GM10248 (cell line): ENCODE measurements around the gene SYTL5.

Experiments
- CTCF ChIA-PET: fragments of 300-600 bp; sonication (Branson Sonifier 250); formaldehyde crosslinking; extraction: SDS; loops from one replicate; lab custom pipeline; 2021; ENCODE audit warnings: antibody characterized with exemption; lab: Yijun Ruan, JAX
- POLR2A ChIA-PET: fragments of 350-650 bp; sonication (Branson Sonifier 250); formaldehyde crosslinking; extraction: SDS; loops from one replicate; lab custom pipeline; 2020; ENCODE audit warnings: antibody characterized with exemption; lab: Yijun Ruan, JAX
- DNase-seq: peaks from one replicate; pipeline ENCODE4 v3.0.0; 2012; ENCODE audit errors: extremely low spot score
- TF ChIP-seq, protein P1 (sequence below): IDR thresholded peaks from 2 replicates; pipeline ENCODE4 v1.5.1; 2012; ENCODE audit warnings: mild to moderate bottlenecking, low read depth; ENCODE audit errors: extremely low read depth, missing control alignments, control extremely low read depth

SYTL5 gene

DNA sequence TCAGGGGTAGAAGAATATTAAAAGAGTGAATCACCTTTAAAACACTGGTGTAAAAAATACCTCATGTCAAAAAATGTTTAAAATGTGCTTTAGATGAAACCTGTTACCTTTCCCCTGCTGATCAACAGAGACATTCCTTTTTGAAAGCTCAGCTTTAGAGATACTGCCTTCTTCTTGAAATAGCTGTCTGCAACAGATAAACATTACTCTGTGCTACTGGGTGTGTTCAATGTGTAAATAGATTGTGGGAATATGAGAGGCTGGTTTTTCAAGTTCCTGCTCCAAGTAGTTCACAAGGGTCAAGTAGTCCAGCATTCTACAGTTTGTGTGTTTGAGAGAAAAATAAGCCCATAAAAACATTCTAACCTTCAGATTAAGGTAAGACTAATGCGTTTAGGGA, at the start of gene SYTL5:
Gene SYTL5 (plus strand): TSS at position 263 of the 400 bp plus-strand sequence. CDS start 27,337 bp downstream, outside the sequence.
- CTCF ChIA-PET, result no interaction called here
- POLR2A ChIA-PET, result no interaction called here
- DNase-seq, result no peak

DNA sequence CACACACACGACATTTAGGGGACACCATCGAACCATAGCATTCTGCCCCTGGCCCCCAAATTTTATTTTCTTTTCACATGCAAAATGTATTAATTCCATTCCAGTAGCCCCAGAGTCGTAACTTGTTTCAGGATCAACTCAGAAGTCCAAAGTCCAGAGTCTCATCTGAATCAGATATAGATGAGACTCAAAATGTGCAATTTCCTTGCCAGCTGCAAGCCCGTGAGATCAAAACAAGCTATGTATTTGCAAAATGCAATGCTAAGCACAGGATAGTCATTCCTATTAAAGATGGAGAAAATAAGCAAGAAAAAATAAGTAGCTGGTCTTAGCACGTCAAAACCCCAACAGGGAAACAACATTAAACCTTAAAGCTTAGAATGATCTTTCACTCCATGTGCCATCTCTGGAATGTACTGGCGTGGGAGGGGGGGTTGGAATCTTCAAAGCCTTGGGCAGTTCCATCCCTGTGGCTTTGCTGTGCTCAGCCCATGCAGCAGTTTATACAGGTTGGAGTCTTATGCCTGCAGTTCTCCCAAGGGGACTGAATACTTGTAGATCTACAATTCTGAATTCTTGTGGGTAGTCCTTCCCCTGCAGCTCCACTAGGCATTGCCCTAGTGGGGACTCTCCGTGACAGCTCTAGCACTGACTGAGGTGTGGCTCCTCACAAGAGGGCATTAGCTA, 47.7 kb upstream of the SYTL5 start:
- no peak for DNase-seq
- POLR2A ChIA-PET, result no interaction called here
- TF ChIP-seq, protein P1, sequence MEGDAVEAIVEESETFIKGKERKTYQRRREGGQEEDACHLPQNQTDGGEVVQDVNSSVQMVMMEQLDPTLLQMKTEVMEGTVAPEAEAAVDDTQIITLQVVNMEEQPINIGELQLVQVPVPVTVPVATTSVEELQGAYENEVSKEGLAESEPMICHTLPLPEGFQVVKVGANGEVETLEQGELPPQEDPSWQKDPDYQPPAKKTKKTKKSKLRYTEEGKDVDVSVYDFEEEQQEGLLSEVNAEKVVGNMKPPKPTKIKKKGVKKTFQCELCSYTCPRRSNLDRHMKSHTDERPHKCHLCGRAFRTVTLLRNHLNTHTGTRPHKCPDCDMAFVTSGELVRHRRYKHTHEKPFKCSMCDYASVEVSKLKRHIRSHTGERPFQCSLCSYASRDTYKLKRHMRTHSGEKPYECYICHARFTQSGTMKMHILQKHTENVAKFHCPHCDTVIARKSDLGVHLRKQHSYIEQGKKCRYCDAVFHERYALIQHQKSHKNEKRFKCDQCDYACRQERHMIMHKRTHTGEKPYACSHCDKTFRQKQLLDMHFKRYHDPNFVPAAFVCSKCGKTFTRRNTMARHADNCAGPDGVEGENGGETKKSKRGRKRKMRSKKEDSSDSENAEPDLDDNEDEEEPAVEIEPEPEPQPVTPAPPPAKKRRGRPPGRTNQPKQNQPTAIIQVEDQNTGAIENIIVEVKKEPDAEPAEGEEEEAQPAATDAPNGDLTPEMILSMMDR, result no peak
- CTCF ChIA-PET, result interaction anchor here (1.3 kb wide), 1 partner anchor 33 kb away, joined by 3 read pairs; no protein-coding TSS in a partner anchor

More for the DNA sequence above, at the start of gene SYTL5:
- TF ChIP-seq, protein P1, result no peak

DNA sequence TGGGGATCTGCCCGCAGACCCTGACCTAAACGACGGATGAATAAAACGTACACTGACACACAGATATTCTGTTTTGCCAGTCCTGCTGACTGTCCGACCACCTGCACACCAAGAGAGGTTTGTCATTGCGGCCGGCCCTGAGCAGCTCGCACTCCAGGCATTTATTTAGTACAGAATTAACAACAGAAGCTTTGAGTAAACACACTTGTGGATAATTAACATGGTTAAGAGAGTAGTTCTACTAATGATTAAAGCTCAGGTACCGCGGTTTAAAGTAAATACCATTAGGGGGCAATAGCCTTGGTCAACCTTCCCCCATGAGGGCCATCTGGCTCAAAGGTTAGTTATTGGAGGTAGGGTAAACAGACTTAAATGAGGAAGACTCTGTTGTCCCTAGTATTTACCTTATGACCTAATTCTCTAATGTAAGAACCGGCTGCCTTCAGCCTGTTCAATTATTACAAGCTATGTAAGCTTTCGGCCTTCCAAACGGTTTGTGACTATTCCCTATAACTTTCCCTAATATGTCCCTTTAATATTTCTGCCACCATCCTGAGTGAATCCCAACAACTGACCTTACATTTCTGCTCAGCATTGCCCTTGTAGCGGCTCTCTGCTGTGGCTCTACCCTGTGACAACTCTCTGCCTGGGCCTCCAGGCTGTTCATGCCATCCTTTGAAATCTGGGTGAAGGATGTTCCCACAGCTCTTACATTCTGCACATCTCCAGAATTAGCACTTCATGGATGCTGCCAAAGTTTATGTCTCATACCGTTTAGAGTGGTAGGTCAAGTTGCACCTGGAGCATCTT, 46.9 kb upstream of the SYTL5 start:
- no peak for DNase-seq
- TF ChIP-seq, protein P1, result no peak
- POLR2A ChIA-PET, result no interaction called here
- CTCF ChIA-PET, result interaction anchor here (1.3 kb wide), 1 partner anchor 34 kb away, joined by 3 read pairs; no protein-coding TSS in a partner anchor

DNA sequence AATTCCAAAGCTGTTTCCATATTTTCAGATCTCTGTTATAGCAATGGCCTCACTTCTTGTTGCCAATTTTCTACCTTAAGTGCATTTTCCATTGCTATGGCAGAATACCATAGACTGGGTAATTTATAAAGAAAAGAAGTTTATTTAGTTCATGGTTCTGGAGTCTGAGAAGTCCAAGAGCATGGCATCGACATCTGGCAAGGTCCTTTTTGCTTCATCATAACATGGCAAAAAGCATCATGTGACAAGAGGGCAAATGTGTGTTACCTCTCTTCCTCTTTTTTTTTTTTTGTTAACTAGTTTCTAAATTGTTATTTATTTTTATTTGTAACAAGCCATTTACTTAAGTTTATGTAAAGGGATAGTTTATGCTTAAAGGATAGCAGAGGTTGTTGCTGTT, 45.2 kb upstream of the SYTL5 start:
- DNase-seq, result no peak
- ChIA-PET POLR2A (no interaction called here), CTCF (no interaction called here)
- TF ChIP-seq, protein P1, result no peak

DNA sequence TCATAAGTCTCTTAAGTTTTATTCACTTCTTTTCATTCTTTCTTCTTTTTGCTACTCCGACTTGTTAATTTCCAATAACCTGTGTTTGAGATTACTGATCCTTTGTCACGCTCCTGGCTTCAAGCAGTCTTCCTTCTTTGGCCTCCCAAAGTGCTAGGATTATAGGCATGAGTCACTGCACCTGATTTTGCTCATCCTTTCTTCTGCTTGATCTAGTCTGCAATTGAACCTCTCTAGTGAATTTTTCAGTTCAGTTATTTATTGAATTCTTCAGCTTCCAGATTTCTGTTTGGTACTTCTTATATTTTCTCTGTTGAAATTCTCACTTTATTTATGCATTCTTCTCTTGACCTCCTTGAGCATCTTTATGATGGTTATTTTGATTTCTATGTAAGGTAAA, 38.6 kb upstream of the SYTL5 start:
- CTCF ChIA-PET, result no interaction called here

DNA sequence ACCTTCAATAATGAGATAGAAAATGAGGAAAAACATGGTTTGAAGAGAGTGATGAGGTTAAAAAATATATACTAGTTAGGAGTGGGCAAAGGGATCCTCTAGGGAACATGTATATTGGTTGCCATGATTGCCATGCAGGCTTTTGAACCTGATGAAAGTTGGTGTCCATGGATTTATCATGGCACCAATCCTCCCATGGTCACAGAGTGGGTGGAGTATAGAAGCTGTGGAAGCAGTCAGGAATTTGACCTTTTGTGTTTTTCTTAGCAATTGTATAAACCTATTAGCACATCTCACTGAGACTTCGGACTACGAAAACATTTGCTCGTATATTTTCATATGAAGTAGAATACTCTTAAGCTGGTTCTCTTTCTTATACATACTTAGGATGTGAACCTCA, 30.9 kb upstream of the SYTL5 start:
- CTCF ChIA-PET, result no interaction called here
- TF ChIP-seq, protein P1, result no peak

More for the DNA sequence above, 38.6 kb upstream of the SYTL5 start:
- TF ChIP-seq, protein P1, result no peak
- DNase-seq, result no peak
- POLR2A ChIA-PET, result no interaction called here

More for the DNA sequence above, 30.9 kb upstream of the SYTL5 start:
- no peak for DNase-seq
- POLR2A ChIA-PET, result no interaction called here
